AML-193 (cell line): ENCODE data around the gene ABCA7.

ENCODE experiments used
- DNase-seq, 2 experiments: peaks; one replicate each; lab custom pipeline; 2025; lab: John Stamatoyannopoulos, UW

ABCA7 gene

GRCh38 chr19:1040476-1041271 lies 767 bp downstream of the ABCA7 start:
- DNase-seq: peak; percentile 26 to 40

DNA sequence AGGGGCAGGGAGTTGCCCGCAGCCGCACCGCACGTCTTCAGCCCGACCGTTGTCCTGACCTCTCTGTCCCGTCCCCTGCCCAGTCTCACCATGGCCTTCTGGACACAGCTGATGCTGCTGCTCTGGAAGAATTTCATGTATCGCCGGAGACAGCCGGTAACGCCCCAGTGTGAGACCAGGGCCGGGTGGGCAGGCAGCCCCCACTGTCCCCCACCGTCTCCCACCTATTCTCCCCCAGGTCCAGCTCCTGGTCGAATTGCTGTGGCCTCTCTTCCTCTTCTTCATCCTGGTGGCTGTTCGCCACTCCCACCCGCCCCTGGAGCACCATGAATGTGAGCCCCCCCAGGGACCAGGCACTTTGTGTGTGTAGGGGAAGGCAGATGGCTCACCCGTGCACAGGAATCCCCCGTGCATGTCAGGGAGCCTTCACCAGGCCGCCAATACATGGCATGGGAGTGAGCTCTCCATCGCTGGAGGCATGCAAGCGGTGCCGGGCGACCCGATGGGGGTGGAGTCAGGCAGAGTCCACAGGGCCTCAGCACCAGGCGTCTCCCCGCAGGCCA lies 1.4 kb downstream of the ABCA7 start:
- DNase-seq: no peak

DNA sequence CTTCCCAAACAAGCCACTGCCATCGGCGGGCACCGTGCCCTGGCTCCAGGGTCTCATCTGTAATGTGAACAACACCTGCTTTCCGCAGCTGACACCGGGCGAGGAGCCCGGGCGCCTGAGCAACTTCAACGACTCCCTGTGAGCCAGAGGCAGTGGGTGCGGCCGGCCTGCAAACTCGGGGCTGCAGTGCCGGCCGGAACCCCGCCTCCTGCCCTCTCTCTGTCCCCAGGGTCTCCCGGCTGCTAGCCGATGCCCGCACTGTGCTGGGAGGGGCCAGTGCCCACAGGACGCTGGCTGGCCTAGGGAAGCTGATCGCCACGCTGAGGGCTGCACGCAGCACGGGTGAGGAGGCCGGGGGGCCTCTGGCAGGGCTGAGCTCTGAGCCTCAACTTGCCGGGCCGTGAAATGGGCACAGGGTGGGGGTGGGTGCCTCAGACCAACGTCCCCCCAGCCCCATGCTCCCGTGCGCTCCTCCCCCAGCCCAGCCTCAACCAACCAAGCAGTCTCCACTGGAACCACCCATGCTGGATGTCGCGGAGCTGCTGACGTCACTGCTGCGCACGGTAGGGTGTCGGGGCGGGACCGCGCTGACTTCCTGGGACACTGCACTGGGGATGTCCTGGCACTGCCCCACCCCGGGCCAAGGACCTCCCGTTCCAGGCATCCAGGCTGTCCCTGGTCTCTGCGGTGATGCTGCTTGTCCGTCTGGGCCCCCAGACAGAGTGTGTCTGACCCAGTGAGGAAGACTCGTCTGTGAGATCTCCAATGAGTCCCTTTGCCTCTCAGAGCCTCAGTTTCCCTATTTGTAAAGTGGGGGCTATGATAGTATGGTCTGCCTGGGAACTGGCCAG lies 2.2 kb downstream of the ABCA7 start:
- no peak for DNase-seq

DNA sequence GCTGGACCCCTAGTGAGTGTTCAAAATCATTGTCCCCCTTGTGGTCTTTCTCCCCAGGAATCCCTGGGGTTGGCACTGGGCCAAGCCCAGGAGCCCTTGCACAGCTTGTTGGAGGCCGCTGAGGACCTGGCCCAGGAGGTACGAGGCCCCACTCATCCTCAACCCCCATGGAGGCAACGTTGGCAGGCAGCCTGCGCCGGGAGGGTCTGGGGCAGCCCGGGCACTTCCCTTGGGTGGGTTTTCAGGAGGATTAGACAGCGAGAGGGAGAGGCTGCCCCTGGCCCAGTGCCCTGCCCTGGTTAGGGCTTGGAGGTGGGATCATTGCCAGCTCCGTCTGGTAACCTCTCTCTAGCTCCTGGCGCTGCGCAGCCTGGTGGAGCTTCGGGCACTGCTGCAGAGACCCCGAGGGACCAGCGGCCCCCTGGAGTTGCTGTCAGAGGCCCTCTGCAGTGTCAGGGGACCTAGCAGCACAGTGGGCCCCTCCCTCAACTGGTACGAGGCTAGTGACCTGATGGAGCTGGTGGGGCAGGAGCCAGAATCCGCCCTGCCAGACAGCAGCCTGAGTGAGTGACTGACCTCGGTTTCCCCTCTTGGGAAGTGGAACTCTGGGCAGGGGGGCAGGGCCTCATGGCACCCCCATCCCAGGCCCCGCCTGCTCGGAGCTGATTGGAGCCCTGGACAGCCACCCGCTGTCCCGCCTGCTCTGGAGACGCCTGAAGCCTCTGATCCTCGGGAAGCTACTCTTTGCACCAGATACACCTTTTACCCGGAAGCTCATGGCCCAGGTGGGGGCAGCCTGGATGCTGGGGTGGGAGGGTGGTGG lies 3.0 kb downstream of the ABCA7 start:
- DNase-seq: no peak

DNA sequence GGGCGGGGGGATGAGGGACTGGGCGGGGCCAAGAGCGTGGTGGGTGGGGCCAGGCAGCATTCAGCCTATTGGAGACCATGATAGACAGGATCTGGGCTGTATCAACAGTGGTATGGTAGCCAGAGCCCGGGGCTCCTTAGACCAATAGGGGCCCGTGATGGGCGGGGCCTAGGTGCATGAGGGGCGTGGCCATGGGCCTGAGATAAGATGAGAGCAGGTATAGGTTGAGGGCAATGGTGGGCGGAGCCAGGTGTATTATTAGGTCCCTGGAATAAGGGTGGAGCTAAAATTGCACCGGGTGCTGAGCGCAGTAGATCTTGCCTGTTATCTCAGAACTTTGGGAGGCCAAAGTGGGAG lies 5.3 kb downstream of the ABCA7 start:
- no peak for DNase-seq

- no peak for DNase-seq
Observed at GRCh38 chr19:1046117-1046626, 6.3 kb downstream of the ABCA7 start.

GRCh38 chr19:1046836-1047695 lies 7.2 kb downstream of the ABCA7 start:
- DNase-seq: no peak

GRCh38 chr19:1047696-1048147 lies 7.8 kb downstream of the ABCA7 start:
- no peak for DNase-seq

- no peak for DNase-seq
Observed at GRCh38 chr19:1049106-1049505, 9.2 kb downstream of the ABCA7 start.

DNA sequence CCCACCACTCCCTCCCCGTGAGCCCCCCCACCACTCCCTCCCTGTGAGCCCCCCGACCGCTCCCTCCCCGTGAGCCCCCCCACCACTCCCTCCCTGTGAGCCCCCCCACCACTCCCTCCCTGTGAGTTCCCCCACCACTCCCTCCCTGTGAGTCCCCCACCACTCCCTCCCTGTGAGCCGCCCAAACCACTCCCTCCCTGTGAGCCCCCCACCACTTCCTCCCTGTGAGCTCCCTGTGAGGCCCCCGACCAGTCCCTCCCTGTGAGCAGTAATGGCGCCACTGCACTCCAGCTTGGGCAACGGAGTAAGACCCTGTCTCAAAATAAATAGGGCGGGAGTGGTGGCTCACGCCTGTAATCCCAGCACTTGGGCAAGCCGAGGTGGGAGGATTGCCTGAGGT lies 9.9 kb downstream of the ABCA7 start:
- no peak for DNase-seq

DNA sequence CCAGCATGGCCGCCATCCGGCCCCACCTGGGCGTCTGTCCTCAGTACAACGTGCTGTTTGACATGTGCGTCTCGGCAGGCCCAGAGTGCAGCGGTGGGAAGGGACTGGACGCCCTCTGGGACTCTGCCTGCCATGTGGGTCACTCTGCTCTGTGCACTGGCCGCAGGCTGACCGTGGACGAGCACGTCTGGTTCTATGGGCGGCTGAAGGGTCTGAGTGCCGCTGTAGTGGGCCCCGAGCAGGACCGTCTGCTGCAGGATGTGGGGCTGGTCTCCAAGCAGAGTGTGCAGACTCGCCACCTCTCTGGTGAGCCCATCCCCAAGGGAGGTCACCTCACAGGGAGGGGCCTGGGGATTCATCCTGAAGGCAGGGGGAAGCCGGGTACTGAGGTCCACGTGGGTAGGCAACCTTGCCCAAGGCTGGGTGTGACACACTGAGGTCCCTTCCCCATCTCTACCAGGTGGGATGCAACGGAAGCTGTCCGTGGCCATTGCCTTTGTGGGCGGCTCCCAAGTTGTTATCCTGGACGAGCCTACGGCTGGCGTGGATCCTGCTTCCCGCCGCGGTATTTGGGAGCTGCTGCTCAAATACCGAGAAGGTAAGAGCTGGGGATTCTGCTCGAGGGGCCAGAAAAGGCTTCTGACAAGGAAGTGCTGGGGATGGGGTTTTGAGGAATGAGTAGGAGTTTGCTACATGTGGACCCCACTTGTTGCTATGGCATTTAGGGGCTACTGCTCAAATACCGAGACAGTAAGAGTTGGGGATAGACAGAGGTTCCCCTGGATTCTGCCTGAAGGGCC lies 11.3 kb downstream of the ABCA7 start:
- no peak for DNase-seq

GRCh38 chr19:1051791-1052190 lies 11.9 kb downstream of the ABCA7 start:
- DNase-seq: no peak

DNA sequence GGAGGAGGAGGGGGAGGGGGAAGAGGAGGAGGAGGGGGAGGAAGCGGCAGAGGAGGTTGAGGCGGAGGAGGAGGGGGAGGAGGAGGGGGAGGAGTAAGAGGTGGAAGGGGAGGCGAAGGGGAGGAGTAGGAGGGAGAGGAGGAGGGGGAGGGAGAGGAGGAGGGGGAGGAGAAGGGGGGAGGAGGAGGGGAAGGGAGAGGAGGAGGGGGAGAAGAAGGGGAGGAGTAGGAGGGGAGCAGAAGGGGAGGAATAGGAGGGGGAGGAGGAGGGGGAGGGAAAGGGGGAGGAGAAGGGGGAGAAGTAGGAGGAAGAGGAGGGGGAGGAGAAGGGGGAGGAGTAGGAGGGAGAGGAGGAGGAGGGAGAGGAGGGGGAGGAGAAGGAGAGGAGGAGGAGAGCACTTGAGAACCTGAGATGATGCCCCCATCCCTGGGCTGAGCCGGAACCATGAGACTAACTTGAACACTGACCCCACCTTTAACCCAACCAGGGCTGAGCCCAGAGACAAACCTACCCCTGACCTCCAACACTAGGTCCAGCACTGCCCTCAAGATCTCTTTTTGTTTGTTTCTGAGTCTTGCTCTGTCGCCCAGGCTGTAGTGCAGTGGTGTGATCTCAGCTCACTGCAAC lies 12.6 kb downstream of the ABCA7 start:
- DNase-seq: no peak

DNA sequence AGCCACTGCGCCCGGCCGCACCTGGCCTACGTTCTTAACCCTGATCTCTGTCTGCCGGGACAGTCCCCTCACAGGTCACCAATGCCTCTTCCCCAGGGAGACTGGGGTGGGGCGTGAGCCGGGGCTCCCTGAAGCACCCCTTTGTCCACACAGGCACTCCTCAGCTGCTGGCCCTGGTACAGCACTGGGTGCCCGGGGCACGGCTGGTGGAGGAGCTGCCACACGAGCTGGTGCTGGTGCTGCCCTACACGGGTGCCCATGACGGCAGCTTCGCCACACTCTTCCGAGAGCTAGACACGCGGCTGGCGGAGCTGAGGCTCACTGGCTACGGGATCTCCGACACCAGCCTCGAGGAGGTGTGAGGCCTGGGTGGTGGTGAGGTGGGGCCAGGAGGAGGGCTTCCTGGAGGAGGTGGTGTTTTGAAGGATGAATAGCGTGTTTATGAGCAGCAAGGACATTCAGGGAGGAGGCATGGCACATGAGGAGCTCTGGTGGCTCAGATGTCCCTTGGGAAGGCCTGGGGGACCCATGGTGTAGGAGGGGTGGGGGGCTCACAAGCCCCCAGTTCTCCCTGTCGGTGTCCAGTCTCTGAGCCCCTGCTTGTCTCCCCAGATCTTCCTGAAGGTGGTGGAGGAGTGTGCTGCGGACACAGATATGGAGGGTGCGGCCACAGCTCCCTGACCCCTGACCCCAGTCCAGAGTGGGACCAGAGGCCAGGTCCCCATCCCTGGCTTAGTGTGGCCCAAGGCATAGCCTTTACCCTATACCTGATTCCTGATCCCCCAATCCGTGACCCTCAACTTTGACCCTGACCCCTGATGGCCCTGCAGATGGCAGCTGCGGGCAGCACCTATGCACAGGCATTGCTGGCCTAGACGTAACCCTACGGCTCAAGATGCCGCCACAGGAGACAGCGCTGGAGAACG lies 13.5 kb downstream of the ABCA7 start:
- DNase-seq: no peak

DNA sequence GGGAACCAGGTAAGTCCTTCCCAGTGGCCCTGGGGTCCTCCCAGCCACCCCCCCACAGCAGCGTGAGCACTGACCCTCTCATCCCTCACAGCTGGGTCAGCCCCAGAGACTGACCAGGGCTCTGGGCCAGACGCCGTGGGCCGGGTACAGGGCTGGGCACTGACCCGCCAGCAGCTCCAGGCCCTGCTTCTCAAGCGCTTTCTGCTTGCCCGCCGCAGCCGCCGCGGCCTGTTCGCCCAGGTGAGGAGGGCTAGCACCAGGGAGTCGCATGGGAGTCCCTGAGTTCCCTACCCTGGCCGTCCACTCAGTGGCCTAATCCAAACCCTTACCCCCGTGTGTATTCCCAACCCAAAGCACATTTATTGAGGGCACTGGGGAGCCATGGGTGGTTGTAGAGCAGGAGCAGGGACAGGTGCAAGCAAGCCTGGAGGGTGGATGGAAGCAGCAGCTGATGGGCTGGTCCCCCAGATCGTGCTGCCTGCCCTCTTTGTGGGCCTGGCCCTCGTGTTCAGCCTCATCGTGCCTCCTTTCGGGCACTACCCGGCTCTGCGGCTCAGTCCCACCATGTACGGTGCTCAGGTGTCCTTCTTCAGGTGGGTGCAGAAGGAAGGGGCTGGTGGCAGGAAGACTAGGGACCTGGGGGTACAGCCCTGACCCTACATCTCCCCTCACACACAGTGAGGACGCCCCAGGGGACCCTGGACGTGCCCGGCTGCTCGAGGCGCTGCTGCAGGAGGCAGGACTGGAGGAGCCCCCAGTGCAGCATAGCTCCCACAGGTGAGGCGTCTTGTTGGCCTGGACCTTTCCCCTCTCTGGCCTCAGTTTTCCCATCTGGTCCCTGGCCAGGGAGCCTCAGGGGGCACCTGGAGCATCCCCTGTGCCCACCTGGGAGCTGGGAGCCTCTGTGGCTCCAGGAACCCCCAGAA lies 14.5 kb downstream of the ABCA7 start:
- DNase-seq: no peak

DNA sequence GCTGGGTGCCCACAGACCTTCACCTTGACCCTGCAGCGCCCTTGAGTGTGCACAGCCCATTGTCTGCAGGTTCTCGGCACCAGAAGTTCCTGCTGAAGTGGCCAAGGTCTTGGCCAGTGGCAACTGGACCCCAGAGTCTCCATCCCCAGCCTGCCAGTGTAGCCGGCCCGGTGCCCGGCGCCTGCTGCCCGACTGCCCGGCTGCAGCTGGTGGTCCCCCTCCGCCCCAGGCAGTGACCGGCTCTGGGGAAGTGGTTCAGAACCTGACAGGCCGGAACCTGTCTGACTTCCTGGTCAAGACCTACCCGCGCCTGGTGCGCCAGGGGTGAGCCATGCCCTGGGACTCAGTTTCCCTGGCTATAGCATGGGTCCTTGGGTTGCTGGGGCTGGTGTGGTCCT lies 15.1 kb downstream of the ABCA7 start:
- no peak for DNase-seq

GRCh38 chr19:1055886-1056620 lies 16.1 kb downstream of the ABCA7 start:
- DNase-seq: no peak
